ENCODE results near the gene TTC21A. TPM values are rescaled to one million over a fixed set of nuclear protein-coding genes. Genes with fewer than 3 reads are reported as not detected.

Gene TTC21A
- total and polyA plus RNA-seq, 2 of the 13 experiments (the other 11 are each of a cell fraction or from before 2014, with no cell fraction given): 0.31 to 1.5 TPM

GRCh38 chr3:39165518-39165917 is 58.0 kb downstream of the TTC21A start (continued):
- no peak for TF ChIP-seq AHDC1 (CRISPR knock-in tag; IDR thresholded peaks at IDR 0.05; ENCODE audit: borderline replicate concordance)
- TF ChIP-seq TMF1 (CRISPR knock-in tag; IDR thresholded peaks at IDR 0.05; ENCODE audit: low read depth): no peak
- TF ChIP-seq JUN (CRISPR knock-in tag; IDR thresholded peaks at IDR 0.05): no peak
- TF ChIP-seq ZNF263 (CRISPR knock-in tag; IDR thresholded peaks at IDR 0.05): no peak
- TF ChIP-seq ZNF782 (CRISPR knock-in tag; IDR thresholded peaks at IDR 0.05; ENCODE audit: borderline replicate concordance): no peak
- TF ChIP-seq PAWR (CRISPR knock-in tag; IDR thresholded peaks at IDR 0.05; ENCODE audit: borderline replicate concordance): no peak

GRCh38 chr3:39166134-39166710 is 58.7 kb downstream of the TTC21A start:
- no TSS peak for BruUV-seq (replicated peaks)
- in situ Hi-C loops (cut with HindIII; ENCODE audit: extremely low pct_ligation_motif_present, low pct_unique_long_range_greater_than_20kb): no loop called here
- TF ChIP-seq ETV5 (CRISPR knock-in tag; IDR thresholded peaks at IDR 0.05; ENCODE audit: borderline replicate concordance): peak; percentile 45; the same call in 1 of the 2 replicates
- TF ChIP-seq ZNF7 (CRISPR knock-in tag; IDR thresholded peaks at IDR 0.05): no peak
- TF ChIP-seq ZMYM3 (CRISPR knock-in tag; IDR thresholded peaks at IDR 0.05): no peak
- no peak for TF ChIP-seq ZNF589 (CRISPR knock-in tag; conservative IDR thresholded peaks at IDR 0.05)
- TF ChIP-seq FOSL2 (CRISPR knock-in tag; IDR thresholded peaks at IDR 0.05): peak; percentile 57
- TF ChIP-seq STAT5B (CRISPR knock-in tag; IDR thresholded peaks at IDR 0.05): no peak
- TF ChIP-seq GABPA (IDR thresholded peaks at IDR 0.05; ENCODE audit: low read depth, low read length): no peak
- peak; percentile 34; the same call in 1 of the 2 replicates for TF ChIP-seq GABPA (CRISPR knock-in tag; IDR thresholded peaks at IDR 0.05; ENCODE audit: low read depth)
- no peak overlapping the region for H3K27ac ChIP-seq (ENCODE audit: extremely low read length, insufficient read depth, low read length)
- no peak overlapping the region for H2AFZ ChIP-seq (ENCODE audit: low read length)
- H3K79me2 ChIP-seq (ENCODE audit: insufficient read depth, low read length): no peaks in the 10 kb centered on the region
- no peaks in the 10 kb centered on the region for H4K20me1 ChIP-seq (ENCODE audit: insufficient read depth, low read length)
- H3K4me2 ChIP-seq (ENCODE audit: low read depth, low read length): no peak overlapping the region
- 5% methylated on average over 3 of the region's 3 CpGs for WGBS (ENCODE audit: low lambda C conversion rate)
- peaks cover 7% of the 10 kb centered on the region for H3K4me1 ChIP-seq (ENCODE audit: insufficient read depth, low read length)
- no peak overlapping the region for H3K4me3 ChIP-seq (replicated peaks in 1 of 3; ENCODE audit: insufficient read depth in 1 of 3, low read depth in 2 of 3, low read length in 3 of 3)
- intact Hi-C loops (cut with micrococcal nuclease; ENCODE audit: unreplicated experiment): no loop called here
- no peak overlapping the region for H3K9ac ChIP-seq (ENCODE audit: insufficient read depth, low read depth, low read length)
- ChIA-PET POLR2A (no interaction called here), CTCF (ENCODE audit: low intra/inter-chr PET ratio, low total read pairs) (no interaction called here)
- no peak for DNase-seq (ENCODE audit: low spot score)
- no peaks in the 10 kb centered on the region for H3K36me3 ChIP-seq (replicated peaks in 1 of 2; ENCODE audit: control insufficient read depth in 1 of 2, insufficient read depth in 2 of 2, low read length in 2 of 2)
- peaks cover 0 to 1% of the 10 kb centered on the region in 2 experiments; a peak in 2 of 5 replicates for H3K27me3 ChIP-seq (ENCODE audit: control insufficient read depth in 1 of 2, insufficient read depth in 2 of 2, low read length in 2 of 2)
- no peak for FAIRE-seq
- no peaks in the 10 kb centered on the region for H3K9me3 ChIP-seq (ENCODE audit: low read length)
- no peak for ATAC-seq

Data from HepG2 (cell line).